SK-N-SH (cell line): Measurements from ENCODE around the gene AP4B1. TPM values are rescaled to one million over a fixed set of nuclear protein-coding genes. Genes with fewer than 3 reads are reported as not detected.

Source experiments
- CTCF ChIA-PET: fragments of 300-600, 350-600 bp; formaldehyde crosslinking; extraction: SDS; loops from one replicate; lab custom pipeline; 2021; lab: Yijun Ruan, JAX
- POLR2A ChIA-PET: fragments of 350-600 bp; sonication (Branson Sonifier 250); formaldehyde crosslinking; extraction: SDS; loops from one replicate; lab custom pipeline; 2020; ENCODE audit warnings: antibody characterized with exemption, inconsistent platforms; lab: Yijun Ruan, JAX
- DNase-seq: peaks from one replicate; pipeline ENCODE4 v3.0.0; 2012
- H2AFZ ChIP-seq: fragments of 200-600 bp; sonication (generic); 2 replicates; pipeline ENCODE4 v1.8.1; 2016; ENCODE audit warnings: antibody characterized with exemption, mild to moderate bottlenecking, low read depth
- H3F3A ChIP-seq: fragments of 200-600 bp; sonication (generic); replicated peaks from 2 replicates; pipeline ENCODE3; 2016; ENCODE audit warnings: antibody characterized with exemption, mild to moderate bottlenecking; ENCODE audit not compliant: insufficient read depth
- H3K27ac ChIP-seq, 2 experiments: fragments of 200-500 bp in 1 of 2; fragments of 200-600 bp in 1 of 2; sonication (Bioruptor generic) in 1 of 2; sonication (generic), shearing (Covaris generic) in 1 of 2; 2 replicates each; pipeline versions ENCODE4 v1.5.1 to v1.6.1; 2014 to 2016; ENCODE audit warnings: low read depth in 2 of 2, inconsistent platforms in 1 of 2, low read length in 1 of 2, mild to moderate bottlenecking in 1 of 2, mixed read lengths in 1 of 2
- H3K27me3 ChIP-seq: fragments of 200-600 bp; sonication (generic), shearing (Covaris generic); 2 replicates; pipeline ENCODE4 v1.6.1; 2016; ENCODE audit warnings: mixed run types; ENCODE audit not compliant: insufficient read depth
- H3K36me3 ChIP-seq, 2 experiments: fragments of 200-500 bp in 1 of 2; fragments of 200-600 bp in 1 of 2; sonication (Bioruptor generic) in 1 of 2; sonication (generic) in 1 of 2; replicated peaks in 1 of 2; 2 replicates each; pipeline versions ENCODE3 to v1.5.1; 2014 to 2016; ENCODE audit warnings: low read length in 1 of 2, mild to moderate bottlenecking in 1 of 2; ENCODE audit not compliant: insufficient read depth in 2 of 2, control insufficient read depth in 1 of 2
- H3K4me1 ChIP-seq, 2 experiments: fragments of 200-500 bp in 1 of 2; fragments of 200-600 bp in 1 of 2; sonication (Bioruptor generic) in 1 of 2; sonication (generic), shearing (Covaris generic) in 1 of 2; 2 replicates each; pipeline versions ENCODE4 v1.5.1 to v1.6.1; 2014 to 2016; ENCODE audit warnings: low read depth in 1 of 2, low read length in 1 of 2, mixed run types in 1 of 2; ENCODE audit not compliant: insufficient read depth in 2 of 2, control insufficient read depth in 1 of 2
- H3K4me2 ChIP-seq: fragments of 200-600 bp; sonication (generic), shearing (Covaris generic); 2 replicates; pipeline ENCODE4 v1.6.1; 2017; ENCODE audit warnings: mixed run types
- H3K4me3 ChIP-seq, 2 experiments: fragments of 200-500 bp in 1 of 2; fragments of 200-600 bp in 1 of 2; sonication (Bioruptor generic) in 1 of 2; sonication (generic), shearing (Covaris generic) in 1 of 2; 2 replicates each; pipeline versions ENCODE4 v1.5.1 to v1.8.1; 2014 to 2016; ENCODE audit warnings: low read depth in 2 of 2, inconsistent platforms in 1 of 2, low read length in 1 of 2, mild to moderate bottlenecking in 1 of 2, mixed read lengths in 1 of 2, moderate library complexity in 1 of 2
- H3K79me2 ChIP-seq: fragments of 200-600 bp; sonication (generic); 2 replicates; pipeline ENCODE4 v1.8.1; 2017; ENCODE audit warnings: mild to moderate bottlenecking; ENCODE audit not compliant: insufficient read depth
- H3K9ac ChIP-seq: fragments of 200-600 bp; sonication (generic); 2 replicates; pipeline ENCODE4 v1.6.1; 2017; ENCODE audit warnings: mixed run types
- H3K9me2 ChIP-seq: fragments of 200-600 bp; sonication (generic); 2 replicates; pipeline ENCODE4 v1.6.1; 2017; ENCODE audit warnings: mixed run types
- H3K9me3 ChIP-seq: fragments of 200-600 bp; sonication (generic); 2 replicates; pipeline ENCODE4 v1.6.1; 2017; ENCODE audit warnings: mixed run types, mild to moderate bottlenecking, moderate library complexity
- H4K20me1 ChIP-seq: fragments of 200-600 bp; sonication (generic); 2 replicates; pipeline ENCODE4 v1.6.1; 2017; ENCODE audit warnings: mild to moderate bottlenecking, mixed run types; ENCODE audit not compliant: insufficient read depth
- CHD2 ChIP-seq: fragments of 150-350 bp; IDR thresholded peaks from 2 replicates; pipeline ENCODE4 v1.6.1; 2018; ENCODE audit warnings: low read length; ENCODE audit not compliant: partially characterized antibody
- CTCF ChIP-seq: fragments of 200-600 bp; sonication (generic); IDR thresholded peaks from 2 replicates; pipeline ENCODE4 v1.6.1; 2017; ENCODE audit warnings: antibody characterized with exemption, mild to moderate bottlenecking, moderate library complexity
- FOSL2 ChIP-seq: IDR thresholded peaks from 2 replicates; pipeline ENCODE4 v1.4.0; 2012; ENCODE audit warnings: low read depth, mild to moderate bottlenecking, moderate library complexity, borderline replicate concordance
- FOXJ3 ChIP-seq: sonication (generic); formaldehyde crosslinking; IDR thresholded peaks from 2 replicates; pipeline ENCODE4 v1.5.1; 2020; ENCODE audit warnings: mild to moderate bottlenecking, missing genetic modification reagents
- GATA2 ChIP-seq: sonication (generic); formaldehyde crosslinking; IDR thresholded peaks from 2 replicates; pipeline ENCODE4 v1.5.0; 2020; ENCODE audit warnings: mild to moderate bottlenecking, missing genetic modification reagents
- JUND ChIP-seq: IDR thresholded peaks from 2 replicates; pipeline ENCODE4 v1.4.0; 2012
- MXI1 ChIP-seq: IDR thresholded peaks from 2 replicates; pipeline ENCODE4 v1.6.1; 2012; ENCODE audit warnings: mild to moderate bottlenecking, low read depth, low read length, improper control_type of control experiment
- NFIC ChIP-seq: IDR thresholded peaks from 2 replicates; pipeline ENCODE4 v1.4.0; 2012; ENCODE audit warnings: borderline replicate concordance
- RAD21 ChIP-seq: IDR thresholded peaks from 2 replicates; pipeline ENCODE4 v1.6.1; 2012; ENCODE audit warnings: mild to moderate bottlenecking, low read length
- RCOR1 ChIP-seq: fragments of 150-350 bp; IDR thresholded peaks from 2 replicates; pipeline ENCODE4 v1.6.1; 2017; ENCODE audit warnings: antibody characterized with exemption, low read length
- SIN3A ChIP-seq: IDR thresholded peaks from 2 replicates; pipeline ENCODE4 v1.6.1; 2012; ENCODE audit warnings: low read depth, mild to moderate bottlenecking, low read length, moderate library complexity, borderline replicate concordance
- SMC3 ChIP-seq: IDR thresholded peaks from 2 replicates; pipeline ENCODE4 v1.6.1; 2012; ENCODE audit warnings: low read depth, low read length, improper control_type of control experiment
- YY1 ChIP-seq: IDR thresholded peaks from 2 replicates; pipeline ENCODE4 v1.4.0; 2012; ENCODE audit warnings: low read depth, mild to moderate bottlenecking
- ZBTB33 ChIP-seq: IDR thresholded peaks from 2 replicates; pipeline ENCODE4 v1.4.0; 2012; ENCODE audit warnings: low read depth, borderline replicate concordance
- WGBS: methylation state at CpG from one replicate; pipeline ENCODE4 v1.1.6; 2017; ENCODE audit warnings: low lambda C conversion rate; 5-methylcytosine and 5-hydroxymethylcytosine counted together
- polyA plus RNA-seq, 3 experiments: library from polyadenylated mRNA; depleted of rRNA; stranded (reverse); fragments of >200 nt; gene quantifications; 2 replicates each; pipeline ENCODE4 v1.2.3, GENCODE V29; 2012
- TF ChIP-seq, protein P1 (sequence below): fragments of 150-350 bp; IDR thresholded peaks from 2 replicates; pipeline ENCODE4 v1.6.1; 2017; ENCODE audit warnings: antibody characterized with exemption, low read length, low read depth, borderline replicate concordance
- TF ChIP-seq, protein P2 (sequence below): IDR thresholded peaks from 2 replicates; pipeline ENCODE4 v1.4.0; 2012; ENCODE audit warnings: low read depth, borderline replicate concordance
- TF ChIP-seq, protein P3 (sequence below): IDR thresholded peaks from 2 replicates; pipeline ENCODE4; 2012
- TF ChIP-seq, protein P4 (sequence below): IDR thresholded peaks from 2 replicates; pipeline ENCODE4 v1.4.0; 2012; ENCODE audit warnings: low read depth

The AP4B1 gene
- polyA plus RNA-seq, 1 of the 3 experiments (the other 2 are of a cell fraction) = 11.5 TPM

GRCh38 chr1:113856401-113856790 is 48.2 kb downstream of the AP4B1 start (continued):
- TF ChIP-seq FOSL2 = no peak

DNA sequence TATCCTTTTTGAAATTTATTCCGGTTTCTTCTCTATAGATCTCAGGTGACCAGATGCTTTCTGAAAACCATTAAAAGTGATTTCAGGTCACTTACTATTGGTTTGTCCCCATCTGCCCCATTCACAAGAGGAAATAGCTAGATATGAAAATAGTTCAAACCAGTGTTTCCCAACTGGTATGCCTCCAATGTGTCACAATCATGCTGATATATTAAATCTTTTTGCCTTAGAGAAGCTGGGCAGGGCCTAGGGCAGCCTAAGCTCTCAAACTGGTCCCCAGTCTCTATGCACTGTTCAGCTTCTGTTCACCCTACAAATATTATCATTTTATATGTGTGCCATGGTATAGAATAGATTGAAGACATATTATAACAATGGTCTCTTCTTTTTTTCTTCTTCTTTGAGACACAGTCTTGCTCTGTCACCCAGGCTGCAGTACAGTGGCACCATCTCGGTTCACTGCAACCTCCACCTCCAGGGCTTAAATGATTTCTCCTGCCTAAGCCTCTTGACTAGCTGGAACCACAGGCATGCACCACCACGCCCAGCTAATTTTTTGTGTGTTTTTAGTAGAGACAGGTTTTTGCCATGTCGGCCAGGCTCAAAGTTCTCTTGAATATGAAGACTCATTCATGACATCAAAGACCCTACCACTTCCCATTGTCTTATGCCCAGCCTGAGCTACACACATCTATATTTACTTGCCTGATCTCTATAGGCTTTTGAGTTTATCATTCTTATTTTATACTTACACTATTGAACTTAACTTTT is 48.8 kb downstream of the AP4B1 start:
- peaks cover 0 to 21% of the 10 kb centered on the region in 2 experiments; a peak in 1 of 4 replicates for H3K4me1 ChIP-seq
- ChIA-PET CTCF (interaction anchor here (0.9 to 3.9 kb wide), 2 partner anchors 19 to 20 kb away, joined by 3 to 14 read pairs; no protein-coding TSS in a partner anchor), POLR2A (no interaction called here)
- H3K27ac ChIP-seq = no peak overlapping the region
- TF ChIP-seq SMC3 (no peak), SIN3A (no peak), FOXJ3 (no peak), RCOR1 (no peak), ZBTB33 (no peak), NFIC (no peak), JUND (no peak), YY1 (no peak), CHD2 (no peak), MXI1 (no peak), RAD21 (no peak), CTCF (no peak), GATA2 (CRISPR knock-in tag) (no peak)
- TF ChIP-seq, protein P1, sequence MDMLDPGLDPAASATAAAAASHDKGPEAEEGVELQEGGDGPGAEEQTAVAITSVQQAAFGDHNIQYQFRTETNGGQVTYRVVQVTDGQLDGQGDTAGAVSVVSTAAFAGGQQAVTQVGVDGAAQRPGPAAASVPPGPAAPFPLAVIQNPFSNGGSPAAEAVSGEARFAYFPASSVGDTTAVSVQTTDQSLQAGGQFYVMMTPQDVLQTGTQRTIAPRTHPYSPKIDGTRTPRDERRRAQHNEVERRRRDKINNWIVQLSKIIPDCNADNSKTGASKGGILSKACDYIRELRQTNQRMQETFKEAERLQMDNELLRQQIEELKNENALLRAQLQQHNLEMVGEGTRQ = no peak
- TF ChIP-seq, protein P2, sequence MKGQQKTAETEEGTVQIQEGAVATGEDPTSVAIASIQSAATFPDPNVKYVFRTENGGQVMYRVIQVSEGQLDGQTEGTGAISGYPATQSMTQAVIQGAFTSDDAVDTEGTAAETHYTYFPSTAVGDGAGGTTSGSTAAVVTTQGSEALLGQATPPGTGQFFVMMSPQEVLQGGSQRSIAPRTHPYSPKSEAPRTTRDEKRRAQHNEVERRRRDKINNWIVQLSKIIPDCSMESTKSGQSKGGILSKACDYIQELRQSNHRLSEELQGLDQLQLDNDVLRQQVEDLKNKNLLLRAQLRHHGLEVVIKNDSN = no peak
- TF ChIP-seq, protein P3, sequence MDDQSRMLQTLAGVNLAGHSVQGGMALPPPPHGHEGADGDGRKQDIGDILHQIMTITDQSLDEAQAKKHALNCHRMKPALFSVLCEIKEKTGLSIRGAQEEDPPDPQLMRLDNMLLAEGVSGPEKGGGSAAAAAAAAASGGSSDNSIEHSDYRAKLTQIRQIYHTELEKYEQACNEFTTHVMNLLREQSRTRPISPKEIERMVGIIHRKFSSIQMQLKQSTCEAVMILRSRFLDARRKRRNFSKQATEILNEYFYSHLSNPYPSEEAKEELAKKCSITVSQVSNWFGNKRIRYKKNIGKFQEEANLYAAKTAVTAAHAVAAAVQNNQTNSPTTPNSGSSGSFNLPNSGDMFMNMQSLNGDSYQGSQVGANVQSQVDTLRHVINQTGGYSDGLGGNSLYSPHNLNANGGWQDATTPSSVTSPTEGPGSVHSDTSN = no peak
- TF ChIP-seq, protein P4, sequence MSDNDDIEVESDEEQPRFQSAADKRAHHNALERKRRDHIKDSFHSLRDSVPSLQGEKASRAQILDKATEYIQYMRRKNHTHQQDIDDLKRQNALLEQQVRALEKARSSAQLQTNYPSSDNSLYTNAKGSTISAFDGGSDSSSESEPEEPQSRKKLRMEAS = no peak
- WGBS = 94% methylated on average over 4 of the region's 4 CpGs
- no peaks in the 10 kb centered on the region for H3K79me2 ChIP-seq
- peaks cover 4% of the 10 kb centered on the region for H3F3A ChIP-seq
- H3K36me3 ChIP-seq = no peaks in the 10 kb centered on the region
- no peaks in the 10 kb centered on the region for H4K20me1 ChIP-seq
- no peak for DNase-seq
- H3K9me2 ChIP-seq = no peaks in the 10 kb centered on the region
- no peak overlapping the region for H3K9ac ChIP-seq
- no peak overlapping the region for H2AFZ ChIP-seq
- H3K4me2 ChIP-seq = no peak overlapping the region
- no peaks in the 10 kb centered on the region for H3K27me3 ChIP-seq
- no peaks in the 10 kb centered on the region for H3K9me3 ChIP-seq
- no peak overlapping the region for H3K4me3 ChIP-seq
